ENCODE results near the gene ZNF627.
"Not testable (repeated sequence)": the region's sequence is repeated elsewhere in the genome, so short reads cannot be mapped to it uniquely, and the experiment has no call there.

ZNF627 gene

DNA sequence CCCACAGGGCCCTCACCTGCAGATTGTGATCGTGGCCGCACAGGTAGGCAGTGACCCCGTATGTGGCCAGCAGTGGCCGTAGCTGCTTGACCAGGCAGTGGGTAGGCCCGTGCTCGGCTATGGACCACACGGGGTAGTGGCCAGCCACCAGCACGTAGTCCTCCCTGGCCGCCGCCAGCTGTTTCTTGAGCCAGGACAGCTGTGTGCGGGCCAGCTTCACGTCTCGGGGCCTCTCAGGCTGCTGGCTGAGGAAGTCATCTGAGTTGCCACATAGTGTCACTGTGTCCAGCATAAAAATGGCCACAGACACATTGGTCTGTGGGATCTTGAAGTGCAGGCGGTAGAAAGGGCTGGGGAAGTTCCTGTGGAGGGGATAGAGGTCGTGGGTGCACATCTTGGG is 21.1 kb upstream of the ZNF627 start:
- no peak for DNase-seq

DNA sequence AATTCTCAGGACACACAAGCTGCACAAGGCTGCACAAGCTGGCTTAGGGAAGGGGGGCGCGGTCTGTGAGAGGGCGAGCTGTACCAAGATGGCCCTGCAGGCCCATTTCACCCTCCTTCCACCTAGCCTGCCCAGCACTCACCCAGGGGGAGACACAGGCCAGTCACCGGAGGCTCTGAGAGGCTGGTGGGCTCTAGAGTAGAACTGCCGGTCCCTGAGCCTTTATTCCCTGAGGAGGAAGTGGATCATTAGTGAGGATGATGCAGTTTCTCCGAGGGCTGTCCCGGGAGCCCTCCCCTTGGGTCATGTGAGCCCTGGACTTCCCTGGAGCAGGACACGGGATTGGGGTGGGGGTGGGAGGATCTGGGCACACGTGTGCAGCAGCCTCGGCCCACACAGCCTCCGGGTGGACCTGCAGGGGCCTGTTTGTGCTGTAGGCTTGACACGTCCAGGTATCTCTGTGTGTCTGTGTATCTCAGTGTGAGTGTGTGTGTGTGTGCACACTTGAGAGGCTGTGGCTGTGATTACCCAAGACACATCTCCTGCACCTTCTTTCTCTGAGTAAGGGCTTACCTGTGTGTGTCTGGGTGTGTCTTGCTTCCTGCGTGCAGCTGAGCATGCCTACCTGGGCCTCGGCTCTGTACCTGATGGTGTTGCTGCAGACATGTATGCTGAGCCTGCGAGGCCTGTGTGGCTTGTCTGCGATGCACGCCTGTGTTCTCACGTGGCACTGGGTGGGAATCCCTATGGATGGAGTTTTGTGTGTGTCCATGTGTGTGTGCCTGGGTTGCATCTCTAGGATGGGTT is 19.6 kb upstream of the ZNF627 start, which contains the start of gene ACP5:
Gene ACP5, minus strand, starts transcription at position 195 of the 807 bp plus-strand sequence. CDS start 328 bp downstream, outside the sequence.
- DNase-seq: no peak

DNA sequence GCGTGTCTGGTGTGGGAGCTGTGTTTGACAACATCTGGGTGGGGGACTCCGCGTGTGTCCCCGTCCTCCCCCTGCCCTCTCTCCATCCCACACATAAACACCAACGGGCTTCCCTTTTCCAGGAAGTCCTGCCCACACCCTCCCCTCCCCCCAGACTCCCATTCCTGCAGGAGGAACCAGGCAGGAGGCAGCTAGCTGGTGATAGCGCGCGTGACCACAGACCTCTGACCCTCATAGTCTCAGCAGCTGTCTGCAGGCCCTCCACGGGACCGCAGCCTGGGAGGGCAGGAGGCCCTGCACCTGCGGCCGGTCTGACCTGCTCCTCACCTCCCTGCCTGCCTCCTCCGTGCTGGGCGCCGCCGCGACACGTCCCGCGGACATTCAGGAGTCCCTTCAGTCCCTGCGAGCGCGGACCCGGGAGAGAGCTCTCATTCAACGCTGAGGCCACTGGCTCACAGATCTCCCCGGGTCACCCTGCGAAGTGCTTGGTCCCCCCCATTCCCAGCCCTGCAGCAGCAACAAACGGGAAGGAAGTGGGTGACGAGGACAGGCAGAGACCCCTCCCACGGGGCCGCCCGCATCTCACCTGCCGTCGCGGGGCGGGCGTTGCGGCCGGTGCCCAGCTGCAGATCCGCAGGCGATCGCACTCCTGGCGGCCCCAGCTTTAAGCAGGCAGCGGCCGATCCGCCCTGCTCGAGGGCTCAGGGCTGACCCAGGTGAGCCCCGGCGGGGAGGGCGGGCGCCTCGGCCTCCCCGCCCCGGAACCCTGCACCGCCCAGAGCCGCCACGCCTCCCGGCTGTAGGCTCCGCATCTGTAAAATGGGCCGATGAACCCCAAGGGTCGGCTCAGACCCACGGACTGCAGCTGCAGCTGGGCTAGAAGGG is 18.8 kb upstream of the ZNF627 start:
- DNase-seq: peak; percentile 29

DNA sequence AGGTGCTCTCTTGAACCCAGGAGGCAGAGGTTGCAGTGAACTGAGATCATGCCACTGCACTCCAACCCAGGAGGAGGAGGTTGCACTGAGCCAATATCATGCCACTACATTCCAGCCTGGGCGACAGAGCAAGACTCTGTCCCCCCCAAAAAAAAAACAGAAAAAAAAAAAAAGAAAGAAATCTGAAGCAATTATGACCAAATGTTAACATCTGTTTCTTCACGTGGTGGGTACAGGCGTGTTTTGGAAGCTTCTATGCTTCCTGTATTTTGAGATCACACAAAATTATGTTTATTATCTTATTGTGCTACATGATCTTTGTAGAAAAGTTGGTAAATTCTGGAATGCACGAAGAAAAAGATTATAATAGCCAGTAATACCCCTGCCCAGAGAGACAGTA is 17.2 kb upstream of the ZNF627 start:
- no peak for DNase-seq

DNA sequence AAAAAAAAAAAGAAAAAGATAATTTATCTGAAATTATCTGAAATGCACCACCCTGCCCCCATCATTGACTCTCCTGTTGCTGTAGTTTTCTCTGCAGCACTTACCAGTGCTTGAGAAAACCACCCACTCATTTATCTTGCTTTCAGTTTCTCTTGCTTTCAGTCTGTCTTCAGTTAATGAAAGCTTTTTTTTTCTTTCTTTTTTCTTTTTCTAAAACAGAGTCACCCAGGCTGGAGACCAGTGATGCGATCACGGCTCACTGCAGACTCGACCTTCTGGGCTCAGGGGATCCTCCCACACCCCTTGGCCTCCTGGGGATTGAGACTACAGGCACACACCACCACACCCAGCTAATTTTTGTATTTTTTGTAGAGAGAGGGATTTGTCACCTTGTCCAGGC is 15.5 kb upstream of the ZNF627 start:
- DNase-seq: no peak

DNA sequence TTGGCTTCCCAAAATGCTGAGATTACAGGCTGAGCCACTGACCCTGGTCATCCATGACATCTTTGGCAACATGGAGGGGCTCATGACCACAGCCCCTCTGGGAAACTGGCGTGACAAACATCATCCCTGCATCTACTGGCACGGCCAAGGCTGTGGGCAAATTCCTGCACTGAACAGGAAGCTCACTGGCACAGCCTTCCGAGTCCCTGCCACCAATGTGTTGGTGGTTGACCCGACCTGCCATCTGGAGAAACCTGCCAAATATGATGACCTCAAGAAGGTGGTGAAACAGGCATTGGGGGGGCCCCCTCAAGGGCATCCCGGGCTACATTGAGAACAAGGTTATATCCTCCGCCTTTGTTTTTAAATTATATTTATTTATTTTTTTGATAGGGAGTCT is 11.0 kb upstream of the ZNF627 start:
- DNase-seq: no peak

DNA sequence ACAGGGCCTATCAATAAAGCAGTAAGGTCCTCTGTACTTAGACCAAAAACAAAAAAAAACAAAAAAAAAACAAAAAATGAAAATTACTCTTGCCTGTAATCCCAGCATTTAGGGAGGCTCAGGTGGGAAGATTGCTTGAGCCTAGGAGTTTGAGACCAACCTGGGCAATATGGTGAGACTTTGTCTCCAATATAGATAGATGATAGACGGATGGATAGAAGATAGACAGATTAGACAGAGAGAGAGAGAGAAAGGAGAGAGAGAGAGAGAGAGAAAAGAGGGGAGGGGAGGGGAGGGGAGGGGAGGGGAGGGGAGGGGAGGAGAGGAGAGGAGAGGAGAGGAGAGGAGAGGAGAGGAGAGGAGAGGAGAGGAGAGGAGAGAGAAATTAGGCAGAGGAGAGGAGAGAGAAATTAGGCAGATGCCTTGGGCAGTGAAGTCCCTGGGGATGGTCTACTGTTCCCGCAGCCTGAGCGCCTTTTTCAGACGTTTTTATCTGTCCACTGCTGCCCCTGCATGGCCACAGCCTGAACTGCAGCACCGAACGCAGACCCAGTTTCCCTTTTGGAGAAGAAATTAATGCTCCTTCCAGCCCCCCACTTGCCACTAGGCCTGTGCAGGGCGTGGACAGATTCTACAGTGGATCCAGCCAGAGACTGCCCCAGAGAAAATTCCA is 9.8 kb upstream of the ZNF627 start:
- peak; percentile 75 for DNase-seq

DNA sequence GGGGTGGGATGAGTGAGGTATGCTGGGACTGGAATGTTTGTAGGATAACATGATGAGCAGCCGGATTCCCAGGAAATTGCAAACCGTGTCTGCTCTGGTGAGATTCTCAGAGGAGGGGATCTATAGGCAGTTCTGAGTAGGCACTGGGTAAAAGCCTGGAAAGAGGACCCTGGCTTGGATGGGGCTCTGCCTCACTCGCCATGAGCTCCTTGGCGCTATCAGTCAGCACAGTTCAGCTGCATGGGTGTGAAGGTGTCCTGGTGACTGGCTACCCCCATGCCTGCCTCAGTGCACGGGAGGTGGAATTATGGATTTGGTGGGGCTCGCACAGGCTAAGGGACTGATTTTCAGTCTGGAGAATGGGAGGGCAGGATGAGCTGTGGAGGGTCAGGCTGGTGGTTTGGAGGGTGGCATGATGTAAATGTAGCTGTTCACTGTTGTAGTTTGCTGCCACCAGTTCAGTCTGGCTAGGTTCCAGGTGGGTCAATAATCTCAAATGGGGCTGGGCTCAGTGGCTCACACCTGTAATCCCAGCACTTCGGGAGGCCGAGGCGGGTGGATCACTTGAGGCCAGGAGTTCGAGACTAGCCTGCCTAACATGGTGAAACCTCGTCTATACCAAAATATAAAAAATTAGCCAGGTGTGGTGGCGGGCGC is 9.2 kb upstream of the ZNF627 start:
- no peak for DNase-seq

DNA sequence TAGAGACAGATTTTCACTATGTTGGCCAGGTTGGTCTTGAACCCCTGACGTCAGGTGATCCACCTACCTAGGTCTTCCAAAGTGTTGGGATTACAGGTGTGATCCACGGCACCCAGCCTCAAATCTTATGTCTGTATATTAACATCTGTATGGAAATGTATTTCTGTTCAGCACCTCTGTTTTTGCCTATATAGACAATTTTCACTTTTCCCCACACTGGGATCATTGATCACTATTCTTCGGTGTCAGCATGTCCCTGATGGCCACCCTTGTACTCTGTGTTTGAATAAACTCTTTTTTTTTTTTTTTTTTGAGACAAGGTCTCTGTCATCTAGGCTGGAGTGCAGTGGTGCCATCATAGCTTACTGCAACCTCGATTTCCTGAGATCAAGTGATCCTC is 3.2 kb upstream of the ZNF627 start:
- no peak for DNase-seq

DNA sequence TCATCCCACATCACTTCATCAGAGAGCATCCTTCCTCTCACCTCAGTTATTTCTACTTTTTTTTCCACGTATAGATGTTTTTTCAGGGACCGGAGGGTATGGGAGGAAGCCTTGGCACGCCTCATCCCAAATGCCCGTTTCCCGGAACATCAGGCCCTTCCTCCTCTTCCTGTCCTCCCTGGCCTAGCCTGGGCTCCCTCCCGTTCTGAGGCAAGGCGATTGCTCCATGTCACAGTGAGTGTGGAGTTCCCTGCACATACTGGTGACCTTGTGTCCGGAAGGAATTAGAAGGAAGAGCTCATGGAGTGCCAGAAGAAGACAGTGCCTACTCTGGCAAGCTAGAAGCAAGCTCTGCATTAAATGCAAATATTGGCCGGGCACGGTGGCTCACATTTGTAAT is 1.1 kb upstream of the ZNF627 start:
- DNase-seq: no peak

DNA sequence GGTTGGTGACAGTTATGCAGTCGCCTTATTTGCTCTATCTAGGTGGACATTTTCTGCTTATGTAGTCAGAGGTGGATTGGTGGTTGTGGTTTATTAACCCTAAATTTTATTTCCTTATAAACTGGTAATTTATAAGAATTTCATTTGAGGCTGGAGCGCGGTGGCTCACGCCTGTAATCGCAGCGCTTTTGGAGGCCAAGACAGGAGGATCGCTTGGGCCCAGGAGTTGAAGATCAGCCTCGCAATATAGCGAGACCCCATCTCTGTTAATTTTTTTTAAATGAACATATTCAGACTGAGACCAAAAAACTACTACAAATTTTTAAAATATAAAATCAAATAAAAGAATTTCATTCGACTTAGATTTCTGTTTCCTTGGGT is 810 bp downstream of the ZNF627 start:
- no peak for DNase-seq

DNA sequence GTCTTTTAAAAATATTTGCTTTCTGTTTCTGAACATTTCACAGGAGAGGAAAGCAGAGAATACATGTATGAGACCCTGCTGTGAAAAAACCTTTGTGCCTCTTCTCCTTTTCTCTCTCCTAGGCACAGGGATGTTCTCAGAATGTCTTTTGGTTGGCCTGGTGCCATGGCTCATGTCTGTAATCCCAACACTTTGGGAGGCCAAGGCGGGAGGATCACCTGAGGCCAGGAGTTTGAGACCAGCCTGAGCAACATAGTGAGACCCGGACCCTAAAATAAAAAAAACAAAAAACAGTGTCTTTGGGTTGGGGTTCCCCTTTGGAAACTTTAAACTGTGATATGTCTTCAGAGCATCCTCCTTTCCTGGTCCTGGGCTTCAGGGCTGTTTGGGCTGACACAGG is 1.5 kb downstream of the ZNF627 start:
- no peak for DNase-seq

DNA sequence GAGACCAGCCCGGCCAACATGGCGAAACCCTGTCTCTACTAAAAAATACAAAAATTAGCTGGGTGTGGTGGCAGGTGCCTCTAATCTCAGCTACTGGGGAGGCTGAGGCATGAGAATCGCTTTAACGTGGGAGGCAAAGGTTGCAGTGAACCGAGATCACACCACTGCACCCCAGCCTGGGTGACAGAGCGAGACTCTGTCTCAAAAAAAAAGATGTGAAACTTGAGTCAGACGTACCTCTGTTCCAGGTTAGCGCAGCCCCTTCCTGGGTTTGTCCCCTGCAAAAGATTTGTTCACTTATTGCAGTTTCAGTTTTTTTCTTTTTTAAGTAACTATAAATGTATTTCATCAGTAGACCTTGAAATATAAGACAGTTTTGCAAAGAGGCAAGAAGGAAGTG is 2.4 kb downstream of the ZNF627 start:
- DNase-seq: not testable (repeated sequence)

DNA sequence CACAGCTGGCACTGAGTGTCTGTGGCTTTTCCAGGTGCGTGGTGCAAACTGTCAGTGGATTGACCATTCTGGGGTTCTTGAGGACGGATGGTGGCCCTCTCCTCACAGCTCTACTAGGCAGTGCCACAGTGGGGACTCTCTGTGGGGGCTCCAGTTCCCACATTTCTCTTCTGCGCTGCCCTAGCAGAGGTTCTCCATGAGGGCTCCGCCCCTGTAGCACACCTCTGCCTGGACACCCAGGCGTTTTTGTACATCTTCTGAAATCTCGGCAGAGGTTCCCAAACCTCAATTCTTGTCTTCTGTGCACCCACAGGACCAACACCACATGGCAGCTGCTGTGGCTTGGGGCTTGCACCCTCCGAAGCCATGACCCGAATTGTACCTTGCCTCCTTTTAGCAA is 9.2 kb downstream of the ZNF627 start:
- no peak for DNase-seq

DNA sequence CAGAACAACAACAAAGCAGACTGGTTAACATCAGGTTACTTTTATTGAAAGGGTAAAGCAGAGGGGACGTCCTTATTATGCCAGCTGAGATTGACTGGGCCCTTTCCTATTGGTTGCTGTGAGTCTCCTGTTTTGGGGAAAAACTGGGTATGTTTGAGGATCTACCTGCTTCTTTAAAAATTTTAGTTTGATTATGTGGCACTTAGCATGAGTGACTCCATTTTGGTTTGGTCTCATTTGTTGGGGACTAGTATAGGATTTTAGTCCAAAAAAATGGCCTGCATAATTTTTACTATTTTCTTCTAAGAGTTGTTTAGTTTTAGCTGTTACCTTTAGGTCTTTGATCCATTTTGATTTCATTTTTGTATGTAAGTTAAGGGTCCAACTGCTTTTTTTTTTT is 14.4 kb downstream of the ZNF627 start:
- DNase-seq: no peak

DNA sequence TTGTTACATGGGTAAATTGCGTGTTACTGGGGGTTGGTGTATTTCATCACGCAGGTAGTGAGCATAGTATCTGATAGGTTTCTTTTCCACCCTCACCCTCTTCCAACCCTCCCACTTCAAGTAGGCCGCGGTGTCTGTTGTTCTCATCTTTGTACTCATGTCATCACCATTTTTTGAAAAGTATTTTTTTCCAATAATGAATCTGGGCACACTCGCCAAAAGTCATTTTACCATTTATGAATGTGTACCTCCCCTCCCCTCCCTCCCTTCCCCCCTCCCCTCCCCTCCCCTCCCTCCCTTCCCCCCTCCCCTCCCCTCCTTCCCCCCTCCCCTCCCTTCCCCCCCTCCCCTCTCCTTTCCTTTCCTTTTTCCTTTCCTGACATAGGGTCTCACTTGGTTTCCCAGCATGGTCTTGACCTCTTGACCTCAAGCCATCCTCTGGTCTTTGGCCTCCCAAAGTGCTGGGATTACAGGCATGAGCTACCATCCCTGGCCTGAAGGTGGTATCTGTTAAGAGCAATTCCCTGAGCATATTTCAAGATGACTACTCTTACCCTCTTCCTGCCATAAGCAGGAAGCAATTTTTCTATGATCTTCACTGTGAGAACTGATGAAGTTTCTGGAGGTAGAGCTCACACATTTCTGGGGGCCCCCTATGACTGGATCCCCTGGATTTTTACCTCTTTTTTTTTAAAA is 15.7 kb downstream of the ZNF627 start:
- no peak for DNase-seq

DNA sequence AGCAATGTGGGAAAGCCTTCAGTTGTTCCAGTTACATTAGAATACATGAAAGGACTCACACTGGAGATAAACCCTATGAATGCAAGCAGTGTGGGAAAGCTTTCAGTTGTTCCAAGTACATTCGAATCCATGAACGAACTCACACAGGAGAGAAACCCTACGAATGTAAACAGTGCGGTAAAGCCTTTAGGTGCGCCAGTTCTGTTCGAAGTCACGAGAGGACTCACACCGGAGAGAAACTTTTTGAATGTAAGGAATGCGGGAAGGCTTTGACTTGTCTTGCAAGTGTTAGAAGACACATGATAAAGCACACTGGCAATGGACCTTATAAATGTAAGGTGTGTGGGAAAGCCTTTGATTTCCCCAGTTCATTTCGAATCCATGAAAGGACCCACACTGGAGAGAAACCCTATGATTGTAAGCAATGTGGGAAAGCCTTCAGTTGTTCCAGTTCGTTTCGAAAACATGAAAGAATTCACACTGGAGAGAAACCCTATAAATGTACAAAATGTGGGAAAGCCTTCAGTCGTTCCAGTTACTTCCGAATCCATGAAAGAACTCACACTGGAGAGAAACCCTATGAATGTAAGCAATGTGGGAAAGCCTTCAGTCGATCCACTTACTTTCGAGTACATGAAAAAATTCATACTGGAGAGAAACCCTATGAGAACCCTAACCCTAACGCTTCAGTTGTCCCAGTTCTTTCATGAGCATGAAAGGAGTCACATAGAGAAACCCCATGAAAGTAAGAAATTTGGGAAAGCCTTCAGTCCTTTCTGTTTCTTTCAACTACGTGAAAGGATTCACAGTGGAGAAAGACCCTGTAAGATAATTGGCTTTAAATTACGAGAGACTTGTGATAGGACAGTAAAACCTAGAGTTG is 20.1 kb downstream of the ZNF627 start:
- DNase-seq: no peak

DNA sequence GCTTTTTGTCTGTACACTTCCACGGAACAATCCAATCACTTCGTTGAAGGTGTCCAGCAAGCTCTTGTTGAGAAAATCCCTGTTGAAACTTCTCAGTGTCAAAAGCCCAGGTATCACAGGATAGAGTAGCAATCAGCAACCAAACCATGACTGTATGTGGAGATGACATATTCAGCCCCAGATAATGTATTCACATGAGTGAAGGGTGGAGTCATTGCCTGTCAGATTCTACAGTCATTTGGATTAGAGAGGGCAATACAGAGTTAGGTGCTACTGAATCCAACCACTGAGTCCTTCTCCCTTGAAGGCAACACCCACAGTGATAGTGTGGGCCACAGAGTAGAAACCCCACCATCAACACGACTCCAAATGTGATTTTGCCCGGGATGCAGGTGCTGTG is 23.3 kb downstream of the ZNF627 start:
- DNase-seq: no peak

DNA sequence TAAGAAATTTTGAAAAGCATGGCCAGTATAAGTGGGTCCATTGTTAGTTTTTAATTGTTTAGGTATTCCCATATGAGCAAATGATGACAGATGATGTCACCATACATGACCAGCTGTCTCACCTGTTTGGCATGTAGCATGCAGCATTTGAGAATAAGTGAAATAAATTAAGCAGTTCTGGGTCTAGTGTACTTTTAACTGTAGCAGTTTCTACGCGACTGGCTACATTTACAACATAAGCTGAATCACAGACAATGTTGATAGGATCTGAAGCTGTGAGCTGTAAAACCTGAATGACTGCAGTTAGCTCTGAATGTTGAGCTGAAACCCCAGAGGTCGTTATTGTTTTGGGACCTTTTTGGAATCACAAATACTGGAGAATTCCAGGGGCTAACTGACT is 25.1 kb downstream of the ZNF627 start:
- DNase-seq: not testable (repeated sequence)

DNA sequence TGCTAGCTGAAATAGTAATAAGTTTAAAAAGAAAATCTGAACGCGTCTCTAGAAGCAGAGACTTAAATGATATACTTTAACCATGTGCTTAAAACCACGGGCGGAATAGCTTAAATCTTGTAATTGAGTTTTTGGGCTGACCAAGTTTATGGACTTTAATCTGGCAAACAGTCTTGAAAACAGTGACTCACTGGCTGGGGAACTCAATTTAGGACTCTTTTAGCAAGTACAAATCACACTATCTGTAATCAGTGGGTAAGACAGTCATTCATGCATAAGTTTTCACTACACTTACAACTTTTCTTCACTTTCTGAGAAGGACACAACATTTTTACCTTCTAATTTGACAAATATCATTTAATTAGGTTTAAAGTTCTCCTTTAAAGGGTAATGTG is 26.8 kb downstream of the ZNF627 start:
- no peak for DNase-seq

DNA sequence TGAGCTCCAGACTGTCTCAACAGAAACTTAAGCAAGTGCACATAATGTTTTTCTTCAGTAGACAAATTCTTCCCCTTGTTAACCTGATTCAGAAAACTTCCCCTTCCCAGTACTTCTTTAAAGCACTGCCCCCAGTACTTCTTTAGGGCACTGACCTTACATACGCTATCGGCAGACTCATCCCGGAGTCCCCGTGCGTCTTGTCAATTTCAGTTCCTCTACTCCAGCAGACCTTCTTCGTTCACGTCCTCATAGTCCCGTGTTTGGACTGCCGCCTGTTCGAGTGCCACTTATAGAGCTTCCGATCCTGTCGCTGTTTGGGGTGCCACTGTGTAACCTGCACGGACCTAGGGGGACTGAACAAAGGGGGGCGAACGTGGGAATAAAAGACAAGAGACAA is 29.0 kb downstream of the ZNF627 start:
- no peak for DNase-seq

Measured in activated CD4-positive, alpha-beta T cell treated with anti-CD3 and anti-CD28 coated beads, Interleukin-2, amount 50 U/mL, for 1 hour (primary cell).